HEK293 (cell line): ENCODE data around the gene GRK5.
A peak's percentile ranks its signal among the peaks of the same experiment; 100 is the strongest.

Experiments
- CTCF ChIA-PET: fragments of 350-600 bp; formaldehyde crosslinking; extraction: SDS; loops from one replicate; lab custom pipeline; 2021; ENCODE audit warnings: antibody characterized with exemption; lab: Yijun Ruan, JAX
- POLR2A ChIA-PET: fragments of 300-600 bp; formaldehyde crosslinking; extraction: SDS; loops from one replicate; lab custom pipeline; 2020; ENCODE audit warnings: antibody characterized with exemption, inconsistent platforms; lab: Yijun Ruan, JAX
- H3K27ac ChIP-seq: fragments of 200-500 bp; sonication (Bioruptor generic); 2 replicates; pipeline ENCODE4 v1.5.1; 2014; ENCODE audit warnings: low read depth, low read length, control low read depth, inconsistent platforms; ENCODE audit errors: extremely low read depth
- H3K36me3 ChIP-seq, 2 experiments: fragments of 200-500 bp in 1 of 2; sonication (Bioruptor generic) in 1 of 2; 1 replicate in 1 of 2; 2 replicates in 1 of 2; pipeline ENCODE4 v1.5.1; 2014 to 2017; ENCODE audit warnings: inconsistent platforms in 2 of 2, low read length in 2 of 2; ENCODE audit not compliant: control insufficient read depth in 2 of 2, insufficient read depth in 1 of 2
- H3K4me1 ChIP-seq: fragments of 200-500 bp; sonication (Bioruptor generic); 2 replicates; pipeline ENCODE4 v1.5.1; 2014; ENCODE audit warnings: mild to moderate bottlenecking, low read length, inconsistent platforms; ENCODE audit not compliant: control insufficient read depth, insufficient read depth
- H3K4me3 ChIP-seq: 2 replicates; pipeline ENCODE4 v1.5.1; 2011; ENCODE audit warnings: low read depth, mild to moderate bottlenecking, control low read depth, low read length, moderate library complexity
- H3K9me3 ChIP-seq: fragments of 200-500 bp; sonication (Bioruptor generic); 2 replicates; pipeline ENCODE4 v1.5.1; 2014; ENCODE audit warnings: low read depth, low read length, inconsistent platforms; ENCODE audit not compliant: control insufficient read depth, insufficient read depth
- EGR2 ChIP-seq: fragments of 450-650 bp; formaldehyde crosslinking; IDR thresholded peaks from 2 replicates; pipeline ENCODE4 v1.5.1; 2016; ENCODE audit warnings: low read depth, missing biosample characterization, missing genetic modification characterization
- GFI1B ChIP-seq: fragments of 450-650 bp; formaldehyde crosslinking; IDR thresholded peaks from 2 replicates; pipeline ENCODE4 v1.5.1; 2016; ENCODE audit warnings: missing biosample characterization, missing genetic modification characterization
- GLI4 ChIP-seq: fragments of 450-650 bp; formaldehyde crosslinking; IDR thresholded peaks from 2 replicates; pipeline ENCODE4 v1.5.1; 2016; ENCODE audit warnings: missing biosample characterization, missing genetic modification characterization
- GLIS2 ChIP-seq: fragments of 450-650 bp; formaldehyde crosslinking; IDR thresholded peaks from 2 replicates; pipeline ENCODE4 v1.5.1; 2016; ENCODE audit warnings: missing biosample characterization, missing genetic modification characterization
- INSM2 ChIP-seq: fragments of 450-650 bp; formaldehyde crosslinking; IDR thresholded peaks from 2 replicates; pipeline ENCODE4 v1.5.1; 2016; ENCODE audit warnings: missing biosample characterization, missing genetic modification characterization
- MEIS1 ChIP-seq: sonication (generic); formaldehyde crosslinking; IDR thresholded peaks from 2 replicates; pipeline ENCODE4 v1.8.1; 2022; ENCODE audit warnings: missing genetic modification reagents, mild to moderate bottlenecking, borderline replicate concordance
- PRDM1 ChIP-seq: fragments of 450-650 bp; formaldehyde crosslinking; IDR thresholded peaks from 2 replicates; pipeline ENCODE4; 2016; ENCODE audit warnings: missing biosample characterization, missing genetic modification characterization
- PRDM10 ChIP-seq: fragments of 450-650 bp; formaldehyde crosslinking; IDR thresholded peaks from 2 replicates; pipeline ENCODE4 v1.5.1; 2016; ENCODE audit warnings: missing biosample characterization, missing genetic modification characterization
- PRDM2 ChIP-seq: fragments of 450-650 bp; formaldehyde crosslinking; IDR thresholded peaks from 2 replicates; pipeline ENCODE4 v1.5.1; 2016; ENCODE audit warnings: missing biosample characterization, missing genetic modification characterization, borderline replicate concordance
- RBAK ChIP-seq: fragments of 450-650 bp; formaldehyde crosslinking; IDR thresholded peaks from 2 replicates; pipeline ENCODE4 v1.5.1; 2016; ENCODE audit warnings: missing biosample characterization, missing genetic modification characterization
- YY2 ChIP-seq: fragments of 450-650 bp; formaldehyde crosslinking; IDR thresholded peaks from 2 replicates; pipeline ENCODE4 v1.5.1; 2016; ENCODE audit warnings: missing biosample characterization, missing genetic modification characterization
- ZNF121 ChIP-seq: fragments of 450-650 bp; formaldehyde crosslinking; IDR thresholded peaks from 2 replicates; pipeline ENCODE4 v1.5.1; 2016; ENCODE audit warnings: missing biosample characterization, missing genetic modification characterization
- ZNF133 ChIP-seq: fragments of 450-650 bp; formaldehyde crosslinking; IDR thresholded peaks from 2 replicates; pipeline ENCODE4 v1.5.1; 2016; ENCODE audit warnings: missing biosample characterization, missing genetic modification characterization
- ZNF2 ChIP-seq: fragments of 450-650 bp; formaldehyde crosslinking; IDR thresholded peaks from 2 replicates; pipeline ENCODE4 v1.5.1; 2016; ENCODE audit warnings: missing biosample characterization, missing genetic modification characterization
- ZNF239 ChIP-seq: fragments of 450-650 bp; formaldehyde crosslinking; IDR thresholded peaks from 2 replicates; pipeline ENCODE4 v1.5.1; 2016; ENCODE audit warnings: missing biosample characterization, missing genetic modification characterization
- ZNF354C ChIP-seq: fragments of 450-650 bp; formaldehyde crosslinking; IDR thresholded peaks from 2 replicates; pipeline ENCODE4 v1.5.1; 2016; ENCODE audit warnings: missing biosample characterization, missing genetic modification characterization, low read depth, borderline replicate concordance
- ZNF398 ChIP-seq: fragments of 450-650 bp; formaldehyde crosslinking; IDR thresholded peaks from 2 replicates; pipeline ENCODE4 v1.5.1; 2017; ENCODE audit warnings: missing biosample characterization, missing genetic modification characterization
- ZNF571 ChIP-seq: fragments of 450-650 bp; formaldehyde crosslinking; IDR thresholded peaks from 2 replicates; pipeline ENCODE4 v1.5.0; 2017; ENCODE audit warnings: missing biosample characterization, missing genetic modification characterization
- ZNF660 ChIP-seq: fragments of 450-650 bp; IDR thresholded peaks from 2 replicates; pipeline ENCODE4 v1.5.1; 2018; ENCODE audit warnings: missing biosample characterization, mild to moderate bottlenecking, missing genetic modification characterization
- ZNF76 ChIP-seq: fragments of 450-650 bp; formaldehyde crosslinking; IDR thresholded peaks from 2 replicates; pipeline ENCODE4; 2016; ENCODE audit warnings: low read depth, missing biosample characterization, missing genetic modification characterization, borderline replicate concordance
- ZNF777 ChIP-seq: fragments of 450-650 bp; formaldehyde crosslinking; IDR thresholded peaks from 2 replicates; pipeline ENCODE4 v1.5.1; 2017; ENCODE audit warnings: missing biosample characterization, missing genetic modification characterization, borderline replicate concordance
- ZNF791 ChIP-seq: fragments of 450-650 bp; formaldehyde crosslinking; IDR thresholded peaks from 2 replicates; pipeline ENCODE4 v1.5.1; 2016; ENCODE audit warnings: missing biosample characterization, missing genetic modification characterization
- ZSCAN16 ChIP-seq: fragments of 450-650 bp; formaldehyde crosslinking; IDR thresholded peaks from 2 replicates; pipeline ENCODE4 v1.5.1; 2016; ENCODE audit warnings: missing biosample characterization, missing genetic modification characterization

GRK5 gene

GRCh38 chr10:119215371-119215770, 8.0 kb downstream of the GRK5 start:
- peaks cover 27% of the 10 kb centered on the region for H3K4me1 ChIP-seq
- TF ChIP-seq EGR2 (tag by site-specific recombination) = peak; percentile 20; the same call in 1 of the 2 replicates
- TF ChIP-seq ZNF398 (tag by site-specific recombination) = peak; percentile 24; the same call in 1 of the 2 replicates
- 0 out of 2 replicates have a peak, but pooled peaks have one; percentile 22 for TF ChIP-seq PRDM10 (tag by site-specific recombination)
- no peak for TF ChIP-seq ZSCAN16
- TF ChIP-seq ZNF76 (tag by site-specific recombination) = no peak
- TF ChIP-seq ZNF121 (tag by site-specific recombination) = no peak
- no peak for TF ChIP-seq PRDM2 (tag by site-specific recombination)
- TF ChIP-seq, all 188 proteins: peak for 3

GRCh38 chr10:119216127-119216526, 8.8 kb downstream of the GRK5 start:
- peaks cover 23% of the 10 kb centered on the region for H3K4me1 ChIP-seq
- H3K9me3 ChIP-seq = no peaks in the 10 kb centered on the region
- no peak overlapping the region for H3K4me3 ChIP-seq
- CTCF ChIA-PET = interaction anchor here (1.3 kb wide), 1 partner anchor 229 kb away, joined by 3 read pairs; no protein-coding TSS in a partner anchor
- no peak overlapping the region for H3K27ac ChIP-seq
- POLR2A ChIA-PET = no interaction called here
- H3K36me3 ChIP-seq = no peaks in the 10 kb centered on the region
- TF ChIP-seq ZNF660 (no peak), GFI1B (tag by site-specific recombination) (no peak), MEIS1 (CRISPR knock-in tag) (no peak), ZNF2 (no peak), ZNF571 (tag by site-specific recombination) (no peak), ZNF354C (tag by site-specific recombination) (no peak), GLIS2 (tag by site-specific recombination) (no peak), GLI4 (no peak), YY2 (no peak), ZNF791 (no peak), ZNF133 (no peak), INSM2 (tag by site-specific recombination) (no peak), RBAK (tag by site-specific recombination) (no peak), ZNF239 (tag by site-specific recombination) (no peak), ZNF777 (tag by site-specific recombination) (no peak), PRDM1 (tag by site-specific recombination) (no peak)

More at GRCh38 chr10:119215371-119215770, 8.0 kb downstream of the GRK5 start:
- ChIA-PET CTCF (interaction anchor here (0.7 to 1.3 kb wide), 5 partner anchors 14 to 383 kb away, joined by 3 to 7 read pairs (median 6); no protein-coding TSS in a partner anchor), POLR2A (no interaction called here)
- no peaks in the 10 kb centered on the region for H3K9me3 ChIP-seq
- no peaks in the 10 kb centered on the region for H3K36me3 ChIP-seq
- no peak overlapping the region for H3K4me3 ChIP-seq
- H3K27ac ChIP-seq = no peak overlapping the region
